T1000 (cell line): Measurements from ENCODE around the gene SUPT3H.
"Not testable (repeated sequence)": the region's sequence is repeated elsewhere in the genome, so short reads cannot be mapped to it uniquely, and the experiment has no call there.

Experiments
- DNase-seq: peaks from one replicate; lab custom pipeline; 2025; ENCODE audit warnings: mixed read lengths; lab: John Stamatoyannopoulos, UW

Gene SUPT3H

GRCh38 chr6:45323656-45324224, 54.0 kb downstream of the SUPT3H start:
- no peak for DNase-seq

- DNase-seq: no peak
Observed at GRCh38 chr6:45320349-45320748, 57.4 kb downstream of the SUPT3H start.

- no peak for DNase-seq
Observed at GRCh38 chr6:45314146-45314545, 63.6 kb downstream of the SUPT3H start.

GRCh38 chr6:45310118-45310788, 67.5 kb downstream of the SUPT3H start:
- no peak for DNase-seq

GRCh38 chr6:45305546-45305945, 72.2 kb downstream of the SUPT3H start:
- no peak for DNase-seq

- no peak for DNase-seq
Observed at GRCh38 chr6:45302832-45303231, 74.9 kb downstream of the SUPT3H start.

- DNase-seq: no peak
Observed at GRCh38 chr6:45301348-45302142, 76.2 kb downstream of the SUPT3H start.

- no peak for DNase-seq
Observed at GRCh38 chr6:45300736-45301135, 77.0 kb downstream of the SUPT3H start.

GRCh38 chr6:45299096-45299581, 78.6 kb downstream of the SUPT3H start:
- no peak for DNase-seq

- DNase-seq: no peak
Observed at GRCh38 chr6:45297320-45297719, 80.4 kb downstream of the SUPT3H start.

- DNase-seq: not testable (repeated sequence)
Observed at GRCh38 chr6:45294065-45294701, 83.6 kb downstream of the SUPT3H start.

- no peak for DNase-seq
Observed at GRCh38 chr6:45293306-45293705, 84.4 kb downstream of the SUPT3H start.

- DNase-seq: no peak
Observed at GRCh38 chr6:45289751-45290514, 87.8 kb downstream of the SUPT3H start.

GRCh38 chr6:45286707-45287106, 91.0 kb downstream of the SUPT3H start:
- DNase-seq: not testable (repeated sequence)

GRCh38 chr6:45278367-45278766, 99.4 kb downstream of the SUPT3H start:
- DNase-seq: no peak

- DNase-seq: not testable (repeated sequence)
Observed at GRCh38 chr6:45277741-45278140, 100.0 kb downstream of the SUPT3H start.

GRCh38 chr6:45275358-45275757, 102.4 kb downstream of the SUPT3H start:
- DNase-seq: no peak

GRCh38 chr6:45272626-45273025, 105.1 kb downstream of the SUPT3H start:
- DNase-seq: no peak

GRCh38 chr6:45265246-45265645, 112.5 kb downstream of the SUPT3H start:
- no peak for DNase-seq

- no peak for DNase-seq
Observed at GRCh38 chr6:45260696-45261095, 117.0 kb downstream of the SUPT3H start.
